HG03378 (cell line): ENCODE measurements around the gene SLC2A9.

Experiments used
- ATAC-seq: cut with Tn5 transposase; IDR thresholded peaks from one replicate; pipeline ENCODE4 v1.9.1; 2021; ENCODE audit warnings: mild to moderate bottlenecking, moderate library complexity; ENCODE audit not compliant: unreplicated experiment

Gene SLC2A9

DNA sequence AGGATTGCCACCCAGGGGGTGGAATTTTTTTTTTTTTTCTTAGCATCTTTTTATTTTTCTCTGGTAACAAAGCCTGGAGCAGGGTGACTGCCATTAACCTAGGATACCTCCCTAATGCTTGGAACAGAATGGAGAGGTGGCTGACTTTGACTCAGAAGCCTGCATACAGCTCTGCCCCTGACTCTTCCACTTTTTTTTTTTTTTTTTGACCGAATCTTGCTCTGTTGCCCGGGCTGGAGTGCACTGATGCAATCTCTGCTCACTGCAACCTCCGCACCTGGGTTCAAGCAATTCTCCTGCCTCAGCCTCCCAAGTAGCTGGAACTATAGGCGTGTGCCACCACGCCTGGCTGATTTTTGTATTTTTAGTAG lies 341 bp upstream of the SLC2A9 start:
- no peak for ATAC-seq

DNA sequence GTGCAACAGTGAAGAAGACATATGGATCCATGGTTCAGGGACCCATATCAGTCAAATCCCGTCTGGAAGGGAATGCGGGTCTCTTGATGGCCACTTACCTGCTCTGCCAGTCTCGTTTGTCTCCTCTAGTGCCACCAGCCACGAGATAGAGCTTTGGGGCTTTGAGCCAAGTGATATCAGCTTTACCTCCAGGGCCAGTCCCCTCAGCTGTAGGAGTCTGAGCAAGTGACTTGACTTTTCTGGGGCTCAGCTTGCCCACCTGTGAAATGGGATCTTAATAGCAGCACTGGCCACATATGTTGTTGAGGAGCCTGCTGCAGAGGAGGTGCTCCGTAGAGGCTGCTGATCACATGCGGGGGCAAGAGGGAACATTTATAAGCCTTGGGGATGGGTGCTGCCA lies 1.2 kb downstream of the SLC2A9 start:
- no peak for ATAC-seq

DNA sequence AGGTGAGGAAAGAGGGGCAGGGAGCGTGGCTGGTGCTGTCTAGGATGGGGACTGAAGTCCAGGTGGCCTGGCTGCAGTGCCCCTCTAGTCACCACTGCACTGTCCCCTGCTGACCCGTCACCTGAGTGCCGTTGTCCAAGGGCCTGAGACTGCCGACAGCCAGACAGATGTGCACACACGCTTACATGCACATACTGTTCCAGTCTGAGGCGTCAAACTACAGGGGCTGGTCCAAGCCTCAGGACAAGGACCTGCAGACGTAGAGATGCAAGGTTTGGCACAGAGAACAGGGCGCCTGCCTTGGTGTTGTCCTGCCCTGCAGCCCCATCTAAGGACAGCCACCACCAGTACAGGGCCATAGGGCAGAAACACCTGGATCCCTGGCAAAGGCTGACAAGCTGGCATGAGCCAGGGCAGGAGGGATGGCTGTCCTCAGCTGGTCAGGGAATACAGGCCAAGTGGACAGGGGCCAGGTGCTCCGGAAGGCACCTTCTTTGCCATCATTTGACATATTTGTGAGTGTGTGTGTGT lies 1.7 kb downstream of the SLC2A9 start:
- ATAC-seq: no peak

DNA sequence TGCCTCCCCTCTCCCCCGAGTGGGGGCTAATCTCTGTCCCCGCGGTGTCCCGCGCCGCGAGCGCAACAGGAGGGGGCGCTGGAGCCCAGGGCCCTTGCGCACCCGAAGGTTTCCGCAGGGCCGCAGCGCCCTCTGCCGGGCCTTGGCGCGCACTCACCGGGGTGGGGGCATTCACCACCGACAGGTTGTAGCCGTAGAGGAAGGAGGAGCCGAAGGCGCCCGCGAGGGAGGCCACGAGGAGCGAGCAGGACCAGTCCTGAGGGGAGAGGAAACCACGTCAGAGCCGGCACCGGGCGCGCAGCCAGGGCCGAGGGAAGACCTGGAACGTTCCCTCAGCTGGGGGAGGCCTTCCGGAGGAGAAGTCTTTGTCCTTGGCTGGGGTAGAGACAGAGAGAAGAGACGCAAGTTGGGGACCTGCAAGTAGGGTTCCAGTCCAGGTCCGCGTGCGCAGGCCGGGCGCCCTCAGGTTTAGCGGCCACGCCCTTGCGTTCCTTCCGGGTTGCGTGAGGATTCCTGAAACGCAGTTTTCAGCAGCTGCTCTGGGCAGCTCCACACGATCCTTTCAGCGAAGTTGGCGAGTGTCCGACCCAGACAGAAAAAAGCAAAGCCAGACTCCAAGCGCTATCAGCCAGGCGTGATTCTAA lies 2.4 kb downstream of the SLC2A9 start:
- peak; percentile 93 for ATAC-seq

DNA sequence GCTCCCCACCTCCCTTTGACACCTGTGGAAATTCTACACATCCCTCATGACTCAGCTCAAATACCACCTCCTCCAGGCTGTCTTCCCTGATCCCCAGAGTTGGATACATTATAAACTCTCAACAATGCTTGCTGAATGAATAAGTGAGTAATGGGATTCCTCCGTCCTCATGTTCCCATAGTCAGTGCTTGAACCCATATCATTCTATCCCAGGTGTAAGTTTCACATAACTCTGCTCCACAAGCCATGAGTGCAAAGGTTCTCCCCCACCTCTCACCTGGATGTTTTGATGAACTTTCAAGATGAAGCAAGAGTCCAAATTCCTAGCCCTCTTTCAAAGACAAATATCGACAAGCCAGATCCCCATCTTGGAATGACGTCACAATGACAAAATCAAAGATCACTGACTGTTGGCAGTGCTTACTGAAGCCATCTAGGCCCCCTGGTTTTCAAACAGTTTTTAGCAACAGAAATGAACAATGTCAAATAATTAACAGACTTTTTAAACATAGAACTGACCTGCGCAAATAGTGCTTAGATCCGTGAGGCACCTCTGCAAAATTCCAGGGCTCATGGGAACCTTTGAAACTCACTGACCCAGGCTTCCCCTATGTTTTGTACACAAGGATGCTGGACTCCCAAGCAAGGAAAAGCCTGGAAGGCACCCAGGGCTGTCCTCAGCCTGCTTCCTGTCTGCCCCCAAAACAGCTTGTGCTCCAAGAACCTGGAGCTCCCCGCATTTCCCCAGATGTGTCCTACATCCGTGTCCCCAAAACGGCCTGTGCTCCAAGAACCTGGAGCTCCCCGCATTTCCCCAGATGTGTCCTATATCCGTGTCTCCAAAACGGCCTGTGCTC lies 4.0 kb downstream of the SLC2A9 start:
- ATAC-seq: no peak

DNA sequence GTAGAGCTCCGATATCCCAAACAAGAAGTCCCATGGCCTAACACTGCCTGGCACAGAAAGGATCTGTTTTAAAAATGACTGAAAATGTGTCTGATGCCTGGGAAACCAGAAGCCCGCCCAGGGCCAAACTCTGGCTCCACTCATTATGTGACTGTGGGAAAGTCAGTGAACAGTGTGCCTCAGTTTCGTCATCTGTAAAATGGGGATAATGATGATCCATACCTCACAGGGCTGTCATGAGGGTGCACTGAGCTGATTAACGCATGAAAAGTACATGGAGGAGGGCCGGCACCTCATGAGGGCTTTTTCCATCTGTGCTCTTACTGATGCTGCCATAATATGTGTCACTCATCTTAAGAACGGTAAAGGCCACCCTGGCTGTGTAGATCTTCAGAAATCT lies 5.1 kb downstream of the SLC2A9 start:
- no peak for ATAC-seq

DNA sequence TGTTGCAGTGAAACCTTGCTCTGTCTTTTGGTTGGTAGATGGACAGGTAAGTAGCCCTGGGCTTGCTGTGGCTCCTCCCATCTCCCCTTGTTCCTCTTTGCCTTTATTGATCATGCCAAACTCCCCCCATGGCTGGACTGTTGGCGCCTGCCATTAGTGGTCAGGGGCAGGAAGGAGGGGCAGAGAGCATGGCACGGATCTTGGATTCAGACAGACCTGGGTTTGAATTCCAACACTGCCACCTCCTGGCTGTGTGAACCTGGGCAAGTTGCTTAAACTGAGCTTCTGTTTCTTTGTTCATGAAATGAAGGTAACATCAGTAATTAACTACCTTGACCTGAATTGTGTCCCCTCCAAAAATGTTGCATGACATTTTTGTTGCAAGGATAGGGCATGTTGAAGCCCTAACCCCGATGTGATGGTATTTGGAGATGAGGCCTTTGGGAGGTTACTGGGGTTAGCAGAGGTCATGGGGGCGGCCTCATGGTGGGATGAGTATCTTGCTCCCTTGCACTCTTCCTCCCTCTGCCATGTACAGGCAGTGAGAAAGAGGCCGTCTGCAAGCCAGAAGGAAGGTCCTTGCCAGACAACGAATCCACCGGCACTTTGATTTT lies 6.0 kb downstream of the SLC2A9 start:
- no peak for ATAC-seq

DNA sequence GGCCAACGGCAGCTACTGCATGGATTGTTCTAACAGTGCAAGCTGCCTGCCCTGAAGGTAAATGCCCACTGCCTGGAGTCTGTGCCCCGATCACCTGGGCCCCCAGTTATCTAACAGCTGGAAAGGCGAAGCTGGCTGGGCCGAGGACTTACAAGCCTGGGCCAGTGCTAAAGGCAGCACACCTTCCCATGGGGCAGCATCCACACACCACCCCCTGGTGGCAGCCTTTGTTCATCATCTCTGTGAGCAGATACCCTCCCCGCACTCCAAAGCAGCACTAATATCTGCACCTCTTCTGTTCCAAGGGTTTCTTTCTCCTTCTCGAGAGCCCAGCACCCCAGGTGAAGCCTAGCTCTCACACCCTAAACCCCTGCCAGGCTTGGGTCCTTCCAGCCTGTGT lies 7.6 kb downstream of the SLC2A9 start:
- peak; percentile 75 for ATAC-seq

DNA sequence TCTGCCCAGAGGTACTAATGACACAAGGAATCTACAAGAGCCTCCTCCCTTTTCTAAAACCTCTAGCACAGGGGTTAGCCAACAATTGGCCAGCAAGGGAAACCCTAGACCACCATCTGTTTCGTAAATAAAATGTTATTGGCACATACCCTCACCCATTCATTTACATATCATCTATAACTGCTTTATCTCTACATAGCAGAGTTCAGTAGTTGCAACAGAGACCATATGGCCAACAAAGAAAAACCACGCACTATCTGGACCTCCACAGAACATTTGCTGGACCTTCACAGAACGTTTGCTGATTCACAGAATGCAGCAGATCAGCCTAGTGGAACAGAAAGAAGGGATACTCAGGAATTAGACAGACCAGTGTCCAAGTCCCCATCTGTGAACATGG lies 9.4 kb downstream of the SLC2A9 start:
- no peak for ATAC-seq

DNA sequence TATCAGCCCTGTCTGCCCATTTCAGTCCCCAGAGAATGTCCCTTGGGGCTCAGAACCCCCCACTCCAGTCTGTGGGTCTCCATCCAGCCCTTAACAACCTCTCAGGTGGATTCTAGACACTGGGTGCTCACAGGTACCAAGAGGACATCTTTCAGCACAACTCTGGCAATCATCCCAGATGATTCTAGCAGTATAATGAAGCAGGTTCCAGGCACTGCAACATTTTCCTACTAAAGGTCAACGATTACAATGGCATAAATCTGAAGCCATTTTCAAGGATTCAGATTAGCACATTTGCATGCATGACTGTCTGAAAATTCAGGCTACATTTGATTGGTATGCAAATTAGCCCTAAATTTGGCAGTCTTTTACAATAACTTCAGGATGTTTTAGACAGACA lies 10.0 kb downstream of the SLC2A9 start:
- no peak for ATAC-seq

DNA sequence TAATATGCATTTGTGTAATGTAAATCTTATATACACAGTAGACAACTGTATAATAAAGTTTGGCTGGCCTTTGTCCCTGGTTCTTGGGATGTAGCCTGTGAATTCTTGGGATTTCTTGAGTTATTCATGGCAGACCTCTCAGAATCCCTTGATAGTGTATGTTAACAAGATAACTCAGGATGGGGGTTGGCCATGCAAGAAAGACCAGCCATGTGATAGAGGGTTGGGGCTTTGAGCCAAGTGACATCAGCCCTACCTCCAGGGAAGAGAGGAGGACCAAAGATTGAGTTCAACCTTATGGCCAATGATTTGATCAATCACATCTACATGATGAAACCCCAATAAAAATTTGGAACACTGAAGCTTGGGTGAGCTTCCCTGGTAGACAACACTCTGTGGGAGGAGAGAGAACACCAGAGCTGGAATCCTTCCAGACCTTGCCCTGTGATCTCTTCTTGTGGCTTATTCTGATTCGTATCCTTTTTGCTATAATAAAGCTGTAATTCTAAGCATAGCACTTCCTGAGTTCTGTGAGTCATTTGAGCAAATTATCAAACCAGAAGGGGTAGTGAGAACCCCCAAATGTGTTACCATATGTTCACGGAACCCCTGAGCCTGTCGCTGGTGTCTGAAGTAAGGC lies 11.3 kb downstream of the SLC2A9 start:
- ATAC-seq: no peak

DNA sequence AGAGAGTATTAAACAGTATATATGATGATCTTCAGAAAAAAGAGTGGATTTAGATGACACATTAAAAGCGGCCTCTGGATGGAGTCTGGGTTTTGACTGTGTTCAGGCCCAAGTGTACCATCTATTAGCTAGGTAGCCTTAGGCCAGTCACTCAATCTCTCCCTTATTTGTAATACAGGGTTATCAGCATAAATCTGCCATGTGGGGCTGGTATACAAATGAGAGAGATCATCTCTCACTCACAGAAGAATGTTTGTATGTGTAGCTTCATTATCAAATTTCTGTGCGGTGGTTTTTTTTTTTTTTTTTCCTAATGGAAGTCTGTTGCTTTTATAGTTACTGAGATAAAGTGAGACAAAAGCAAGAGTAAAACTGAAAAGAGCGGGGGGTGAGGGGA lies 12.7 kb downstream of the SLC2A9 start:
- no peak for ATAC-seq

DNA sequence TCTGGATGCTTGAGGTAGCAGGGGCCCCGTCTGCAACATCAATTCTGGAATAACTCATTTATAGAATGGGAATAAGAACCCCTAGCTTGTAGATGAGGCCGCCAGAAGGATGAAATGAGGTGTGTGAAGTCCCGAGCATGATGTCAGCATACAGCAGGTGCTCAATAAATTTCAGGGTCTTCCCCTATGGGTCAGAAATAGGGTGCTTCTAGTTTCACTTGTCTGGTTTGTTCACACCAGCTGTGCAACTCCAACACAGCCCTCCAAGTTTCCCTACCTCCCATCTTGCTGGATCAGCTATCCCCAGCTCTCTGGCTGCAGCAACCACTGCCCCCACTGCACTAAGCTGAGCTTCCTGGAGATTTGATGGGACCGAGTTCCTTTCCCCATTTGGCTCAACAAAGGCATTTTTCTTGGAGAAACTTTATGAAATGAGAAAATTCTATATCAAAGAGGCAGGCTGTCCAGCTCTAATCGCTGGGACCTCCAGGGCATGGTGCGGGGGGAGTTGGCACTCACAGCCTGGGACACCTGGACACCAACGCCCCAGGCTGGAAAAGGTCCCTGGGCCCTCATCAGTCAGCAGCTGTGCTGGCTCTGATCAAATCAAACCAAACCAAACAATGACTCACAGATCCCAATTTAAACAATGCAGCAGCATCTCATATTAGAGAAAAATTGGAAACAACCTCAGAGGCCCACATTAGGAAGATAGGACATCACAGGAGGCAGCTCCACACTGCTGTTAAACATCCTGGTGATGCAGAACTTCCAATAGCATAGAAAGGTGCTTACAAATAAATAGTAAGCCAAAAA lies 13.3 kb downstream of the SLC2A9 start:
- ATAC-seq: peak; percentile 47

DNA sequence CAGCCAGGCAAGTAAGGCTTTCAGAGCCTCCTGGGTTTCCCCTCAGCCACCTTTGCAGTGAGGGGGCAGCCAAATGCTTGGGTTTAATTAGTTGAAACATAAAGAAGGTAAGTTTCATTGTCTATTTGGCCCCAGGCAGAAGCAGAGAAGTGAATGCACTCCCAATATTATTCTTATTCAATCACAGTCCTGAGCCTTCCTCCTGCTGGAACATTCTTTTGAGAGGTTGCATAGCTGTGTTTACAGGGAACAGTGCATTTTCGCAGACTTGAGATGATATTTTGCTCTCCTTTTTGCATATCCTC lies 13.9 kb downstream of the SLC2A9 start:
- peak; percentile 31 for ATAC-seq

DNA sequence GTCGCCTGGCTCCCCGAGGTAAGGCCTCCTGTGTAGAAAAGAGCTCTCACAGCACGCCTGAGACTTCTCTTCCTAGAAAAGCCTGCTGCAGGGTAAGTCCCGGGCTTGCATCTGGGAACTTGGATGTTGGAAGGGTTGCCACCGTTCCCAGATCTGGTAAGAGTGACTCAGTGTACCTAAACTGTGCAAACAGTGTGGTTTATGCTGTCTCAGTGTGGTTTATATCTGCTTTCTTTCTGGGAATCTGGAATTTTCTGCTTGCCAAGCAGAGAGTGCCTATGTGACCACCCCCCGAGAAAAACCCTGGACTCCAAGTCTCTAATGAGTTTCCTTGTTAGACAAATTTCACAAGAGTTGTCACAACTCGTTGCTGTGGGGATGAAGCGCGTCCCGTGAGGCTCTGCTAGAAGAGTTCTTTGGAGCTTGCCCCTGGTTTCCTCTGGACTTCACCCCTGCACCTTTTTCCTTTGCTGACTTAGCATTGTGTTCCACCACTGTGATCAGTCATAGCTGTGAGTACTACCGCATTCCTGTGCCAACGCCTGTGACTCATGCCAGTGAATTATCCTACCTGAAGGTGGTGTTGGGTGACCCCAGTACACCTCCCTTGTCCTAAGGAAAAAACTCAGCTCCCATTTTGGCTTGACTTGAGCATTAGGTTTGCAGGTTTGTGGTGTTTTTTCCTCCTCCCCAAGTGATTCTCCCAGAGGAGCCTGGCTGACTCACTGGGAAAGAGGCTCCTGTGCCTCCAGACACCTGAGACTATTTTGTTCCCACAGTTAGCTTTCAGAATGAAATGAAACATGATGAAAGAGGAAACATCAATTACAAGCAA lies 14.5 kb downstream of the SLC2A9 start:
- no peak for ATAC-seq

DNA sequence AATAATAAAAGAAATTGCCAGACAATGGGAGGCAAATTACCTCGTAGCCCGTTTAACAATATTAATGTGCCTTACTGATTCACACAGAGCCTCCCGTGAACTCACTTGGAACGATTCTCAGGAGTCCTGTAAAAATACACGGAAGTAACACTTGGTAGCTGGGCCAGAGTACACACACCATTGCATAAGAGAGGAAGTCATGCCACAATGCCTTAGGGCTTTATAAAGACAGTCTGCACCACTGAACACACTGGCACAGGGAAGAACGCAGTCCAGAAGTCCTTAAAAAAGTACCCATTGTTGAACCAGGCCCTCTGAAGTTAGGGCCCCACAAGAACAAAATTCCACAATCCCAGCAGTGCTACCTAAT lies 15.1 kb downstream of the SLC2A9 start:
- ATAC-seq: peak; percentile 36

DNA sequence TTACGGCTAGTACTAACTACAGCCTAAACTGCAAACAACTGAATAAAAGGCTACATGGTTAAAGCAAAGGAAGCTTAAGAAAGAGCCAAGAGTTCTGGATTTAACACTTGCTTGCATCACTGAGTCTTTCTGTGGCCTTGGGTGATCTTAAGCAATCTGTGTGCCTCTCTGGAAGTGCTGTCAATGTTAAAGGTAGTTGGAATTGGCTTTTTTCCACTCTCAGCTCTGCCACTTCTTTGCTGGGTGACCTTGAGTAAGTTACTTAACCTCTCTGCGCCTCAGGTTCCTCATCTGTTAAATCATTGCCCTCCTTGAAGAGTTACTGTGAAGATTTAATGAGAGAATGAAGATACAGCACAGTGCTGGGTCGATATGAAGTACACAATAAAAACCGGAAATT lies 15.7 kb downstream of the SLC2A9 start:
- ATAC-seq: no peak

DNA sequence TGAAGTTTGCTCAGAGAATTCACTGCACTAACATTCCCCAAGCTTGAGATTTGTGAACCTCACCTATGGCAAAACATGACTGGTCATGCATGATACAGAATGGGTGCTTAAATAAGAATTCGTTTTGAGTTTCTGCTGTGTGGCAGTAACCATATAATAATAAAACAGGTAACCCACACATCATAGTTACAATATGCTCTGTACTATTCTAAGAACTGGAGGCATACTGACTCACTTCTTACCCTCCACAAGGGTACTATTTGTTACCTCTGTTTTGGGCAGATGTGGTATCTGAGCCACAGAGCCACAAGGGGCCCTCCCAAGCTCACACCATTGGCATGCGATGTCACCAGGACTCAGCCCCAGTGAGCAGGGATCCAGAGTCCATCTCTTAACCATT lies 17.6 kb downstream of the SLC2A9 start:
- ATAC-seq: peak; percentile 45

DNA sequence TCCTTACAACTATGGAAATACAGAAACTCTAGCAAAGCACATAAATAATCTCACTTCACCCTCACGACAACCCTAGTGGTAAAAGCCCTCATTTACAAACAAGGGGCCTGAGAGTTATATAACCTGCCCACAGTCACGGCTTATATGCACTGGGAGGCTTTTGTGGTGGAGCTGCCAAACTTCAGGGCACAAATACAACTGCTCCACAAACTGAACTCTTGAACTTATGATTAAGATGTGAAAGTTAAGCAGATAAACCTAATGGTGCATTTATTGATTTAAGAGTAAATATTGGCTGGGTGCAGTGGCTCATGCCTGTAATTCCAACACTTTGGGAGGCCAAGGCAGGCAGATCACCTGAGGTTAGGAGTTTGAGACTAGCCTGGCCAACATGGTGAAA lies 19.0 kb downstream of the SLC2A9 start:
- ATAC-seq: no peak

DNA sequence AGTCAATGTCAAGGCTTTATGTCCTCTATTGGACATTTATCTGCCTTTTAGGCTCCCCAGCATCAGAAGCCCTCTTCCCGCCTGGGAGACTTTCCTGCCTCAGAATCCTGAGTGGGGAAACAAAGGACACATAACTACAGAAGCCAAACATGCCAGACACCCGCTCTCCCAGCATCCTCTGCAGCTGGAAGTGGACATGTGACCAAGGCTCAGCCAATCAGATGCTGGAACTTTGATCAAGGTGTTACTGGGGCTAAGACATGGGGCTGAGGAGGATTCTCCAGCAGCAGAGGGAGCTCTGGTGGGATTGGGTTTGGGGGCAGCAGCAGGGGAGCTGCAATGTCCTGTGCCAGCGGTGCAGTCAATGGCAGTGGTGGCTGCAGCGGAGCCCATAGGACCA lies 19.5 kb downstream of the SLC2A9 start:
- ATAC-seq: no peak
